Heart left ventricle (tissue), 16 donors: Measurements from ENCODE around the gene FADS6. TPM values are rescaled to one million over a fixed set of nuclear protein-coding genes. Genes with fewer than 3 reads are reported as not detected.

Experiments used
- ATAC-seq, 4 donors: fragments of 200-7000 bp; cut with Tn5 transposase; one replicate each; pipeline ENCODE4 v1.9.1; 2020 to 2022; ENCODE audit warnings: moderate library complexity in 4 of 4, mild to moderate bottlenecking in 3 of 4, moderate number of reproducible peaks in 1 of 4
- DNase-seq, 5 donors: peaks; one replicate each; pipeline ENCODE4 v3.0.0-alpha.2; 2020
- H3K27ac ChIP-seq, 12 donors: fragments of 200-600 bp; sonication (generic) in 4 of 12; one replicate each; pipeline versions ENCODE4 v1.5.0 to v1.8.0; 2016 to 2022; ENCODE audit warnings: mild to moderate bottlenecking in 2 of 12
- H3K27me3 ChIP-seq, 9 donors: fragments of 200-600 bp; sonication (generic) in 2 of 9; one replicate each; pipeline versions ENCODE4 v1.5.1 to v1.8.0; 2016 to 2022; ENCODE audit warnings: mild to moderate bottlenecking in 3 of 9
- H3K36me3 ChIP-seq, 9 donors: fragments of 200-600 bp; sonication (generic) in 2 of 9; one replicate each; pipeline versions ENCODE4 v1.5.0 to v1.8.0; 2018 to 2022; ENCODE audit warnings: mild to moderate bottlenecking in 2 of 9
- H3K4me1 ChIP-seq, 12 donors: fragments of 200-600 bp; sonication (generic) in 4 of 12; one replicate each; pipeline versions ENCODE4 v1.5.0 to v1.8.0; 2016 to 2022; ENCODE audit warnings: mild to moderate bottlenecking in 3 of 12
- H3K4me3 ChIP-seq, 12 donors: fragments of 200-600 bp; sonication (generic) in 4 of 12; one replicate each; pipeline versions ENCODE4 v1.5.0 to v1.8.0; 2017 to 2022; ENCODE audit warnings: mild to moderate bottlenecking in 9 of 12, moderate library complexity in 4 of 12
- H3K9me3 ChIP-seq, 12 donors: fragments of 200-600 bp; sonication (generic) in 4 of 12; one replicate each; pipeline versions ENCODE4 v1.5.0 to v1.8.0; 2016 to 2022; ENCODE audit warnings: mild to moderate bottlenecking in 1 of 12
- CTCF ChIP-seq, 12 donors: fragments of 200-600 bp; sonication (generic) in 4 of 12; IDR thresholded peaks; one replicate each; pipeline versions ENCODE4 v1.5.0 to v1.8.0; 2018 to 2022; ENCODE audit warnings: antibody characterized with exemption in 12 of 12, mild to moderate bottlenecking in 5 of 12
- POLR2A ChIP-seq, 2 donors: fragments of 450-650 bp; IDR thresholded peaks; one replicate each; pipeline ENCODE4 v1.6.1; 2017; ENCODE audit warnings: antibody characterized with exemption in 2 of 2, mild to moderate bottlenecking in 2 of 2, moderate library complexity in 2 of 2
- WGBS, 4 donors: extraction: QIAGEN DNeasy Blood & Tissue Kit in 2 of 4; methylation state at CpG; one replicate each; pipeline versions ENCODE4 v1.1.5 to v1.1.7; 2013 to 2018; 5-methylcytosine and 5-hydroxymethylcytosine counted together
- intact Hi-C, 10 donors: fragments of 100-400 bp; cut with DNase I; formaldehyde crosslinking; loops; one replicate each; pipeline versions ENCODE4 v1.11.1 to v1.14.2; 2022
- polyA plus RNA-seq, 2 donors: library from polyadenylated mRNA; stranded (reverse); fragments of 200-250 nt; gene quantifications; one replicate each; pipeline ENCODE4 v1.2.3, GENCODE V29; 2013
- total RNA-seq, 9 donors: library from RNA; depleted of rRNA in 2 of 9; stranded (reverse); fragments of >200 nt in 2 of 9; fragmentation: NEBNext Ultra II Directional in 3 of 9; extraction: Animal tissue kit (Norgen Biotek cat#: 25700) in 3 of 9; gene quantifications; one replicate each; pipeline versions ENCODE4 v1.1.0 to v1.2.4, GENCODE V29; 2016 to 2023
- donor health status: ischemic (EF 13 %, LVEDD 7.1; RV severe dilation, severe dysfunction).
- donor health status: healthy with polysubstance abuse.
- donor health status: DM: no; HTN: yes; CAD: no.
- donor health status: DM: no; HTN: no; CAD: no.
- donor health status: ischemic (EF 25% LVEDD 6.9; RV normal size, moderate dysfunction).
- donor health status: ischemic (EF 25% LVEDD 5.7; RV mildly dilated, moderate dysfunction).
- donor health status: healthy.
- donor health status: DM: yes; HTN: yes; CAD: no.
- donor health status: ischemic (EF 35%, LVEDD 5.7; RV mildly dilated, moderate dysfunction).
- donor health status: nonischemic (EF 11% LVEDD 7.7; RV severe dilation, severe dysfunction).
- donor health status: DM: yes; HTN: yes; CAD: no.
- donor health status: PGD.
- donor health status: ischemic (EF 29% LVEDD 5.4; RV normal size, mild dysfunction).
- donor health status: nonischemic (EF 23%, LVEDD 6.1; RV moderate dilation, normal function).

FADS6 gene
- total and polyA plus RNA-seq, 11 donors: not detected

- 72 to 86% (median 75%) methylated on average over 5 of the region's 5 CpGs for WGBS, 4 donors
- TF ChIP-seq CTCF (IDR thresholded peaks at IDR 0.05) (no peak), POLR2A (IDR thresholded peaks at IDR 0.05) (no peak)
- no peak for ATAC-seq
These were observed 18.1 kb downstream of the FADS6 start for GRCh38 chr17:74875155-74875976.

GRCh38 chr17:74874615-74875037 lies 18.8 kb downstream of the FADS6 start:
- no peaks in the 10 kb centered on the region for H3K36me3 ChIP-seq
- 96 to 97% (median 97%) methylated on average over 5 of the region's 5 CpGs for WGBS, 4 donors
- ATAC-seq: no peak
- TF ChIP-seq CTCF (IDR thresholded peaks at IDR 0.05) (no peak), POLR2A (IDR thresholded peaks at IDR 0.05) (no peak)
- intact Hi-C loops: no loop called here
- no peak for DNase-seq
- H3K4me1 ChIP-seq: peaks cover 3 to 42% (median 19%) of the 10 kb centered on the region in 12 donors
- H3K4me3 ChIP-seq: no peak overlapping the region
- no peak overlapping the region for H3K27ac ChIP-seq
- H3K9me3 ChIP-seq: no peaks in the 10 kb centered on the region
- H3K27me3 ChIP-seq: no peaks in the 10 kb centered on the region

More at GRCh38 chr17:74875155-74875976, 18.1 kb downstream of the FADS6 start:
- intact Hi-C loops: no loop called here
- no peak overlapping the region for H3K27ac ChIP-seq
- H3K27me3 ChIP-seq: no peaks in the 10 kb centered on the region
- no peak for DNase-seq
- H3K4me3 ChIP-seq: no peak overlapping the region
- H3K36me3 ChIP-seq: no peaks in the 10 kb centered on the region
- H3K4me1 ChIP-seq: peaks cover 3 to 42% (median 19%) of the 10 kb centered on the region in 12 donors
- H3K9me3 ChIP-seq: no peaks in the 10 kb centered on the region

GRCh38 chr17:74873874-74874614 lies 19.4 kb downstream of the FADS6 start:
- intact Hi-C loops: no loop called here
- TF ChIP-seq CTCF (IDR thresholded peaks at IDR 0.05) (no peak), POLR2A (IDR thresholded peaks at IDR 0.05) (no peak)
- Histone ChIP-seq H3K4me3 (peak overlapping the region; percentile 45 to 78 (median 68)), H3K36me3 (no peaks in the 10 kb centered on the region), H3K27ac (peak overlapping the region; percentile 59 to 92 (median 88)), H3K27me3 (no peaks in the 10 kb centered on the region), H3K4me1 (peaks cover 3 to 42% (median 19%) of the 10 kb centered on the region in 12 donors), H3K9me3 (no peaks in the 10 kb centered on the region)
- WGBS, 4 donors: 57 to 62% (median 59%) methylated on average over 6 of the region's 6 CpGs
- DNase-seq (no peak), ATAC-seq (no peak)
